ENCODE data around the gene LCP2. TPM values are rescaled to one million over a fixed set of nuclear protein-coding genes. Genes with fewer than 3 reads are reported as not detected.

LCP2 gene
- total RNA-seq, 1 experiment from 2014 or later = 0.36 TPM

DNA sequence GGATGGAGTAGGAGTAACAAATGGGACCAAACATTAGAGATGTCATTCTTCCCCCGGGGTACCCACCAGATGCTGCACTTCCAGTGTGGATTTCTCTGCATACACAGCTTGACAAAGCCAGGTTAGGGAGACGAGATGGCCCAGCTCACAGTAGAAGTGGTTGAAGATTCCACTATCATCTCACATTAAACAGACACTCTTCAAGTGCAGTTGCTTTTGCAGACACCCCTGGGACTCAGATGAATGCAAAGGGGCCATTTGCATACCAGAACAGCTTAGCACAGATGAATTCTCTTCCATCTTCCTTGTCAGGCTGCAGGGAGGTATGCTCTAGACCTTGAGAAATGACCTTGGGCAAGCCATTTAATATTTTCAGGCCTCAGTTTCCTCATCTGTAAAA lies 77.4 kb downstream of the LCP2 start:
- in situ Hi-C loops (cut with HindIII; ENCODE audit: low pct_unique_long_range_greater_than_20kb, low sequenced_read_pairs) = no loop called here
- H3K9me3 ChIP-seq (ENCODE audit: control insufficient read depth, insufficient read depth, low read depth, low read length) = no peaks in the 10 kb centered on the region
- TF ChIP-seq CTCF (IDR thresholded peaks at IDR 0.05) = no peak
- no peak for TF ChIP-seq POLR2AphosphoS5 (IDR thresholded peaks at IDR 0.05; ENCODE audit: low read depth, low read length)
- TF ChIP-seq TCF7L2 (IDR thresholded peaks at IDR 0.05; ENCODE audit: low read depth, low read length) = no peak
- TF ChIP-seq SIN3A (IDR thresholded peaks at IDR 0.05; ENCODE audit: borderline replicate concordance, insufficient read depth, low read depth, low read length) = no peak
- no peak for TF ChIP-seq REST (IDR thresholded peaks at IDR 0.05; ENCODE audit: insufficient read depth in 1 of 2, low read depth in 2 of 2, low read length in 1 of 2)
- H3K27me3 ChIP-seq (ENCODE audit: control insufficient read depth, insufficient read depth, low read length) = no peaks in the 10 kb centered on the region
- BruUV-seq (replicated peaks) = no TSS peak
- DNase-seq (ENCODE audit: low read depth, low spot score) (no peak), ATAC-seq (no peak)
- peaks cover 10% of the 10 kb centered on the region for H3K4me1 ChIP-seq (ENCODE audit: control insufficient read depth, insufficient read depth, low read length)
- CTCF ChIA-PET = interaction anchor here (0.5 to 0.9 kb wide), 2 partner anchors 98 to 265 kb away, joined by 3 read pairs; no protein-coding TSS in a partner anchor
- H3K4me3 ChIP-seq (ENCODE audit: low read depth in 2 of 2, low read length in 2 of 2) = no peak overlapping the region
- no peaks in the 10 kb centered on the region for H3K36me3 ChIP-seq (ENCODE audit: control insufficient read depth, insufficient read depth, low read length)
- POLR2A ChIA-PET = no interaction called here
- intact Hi-C loops (cut with micrococcal nuclease; ENCODE audit: unreplicated experiment) = no loop called here
- H3K27ac ChIP-seq (ENCODE audit: low read length) = no peak overlapping the region

GRCh38 chr5:170219615-170220014 lies 78.0 kb downstream of the LCP2 start:
- H3K27ac ChIP-seq (ENCODE audit: low read length) = no peak overlapping the region
- BruUV-seq (replicated peaks) = no TSS peak
- no peak for DNase-seq (ENCODE audit: low read depth, low spot score)
- ATAC-seq = peak; percentile 52
- H3K4me3 ChIP-seq (ENCODE audit: low read depth in 2 of 2, low read length in 2 of 2) = no peak overlapping the region
- in situ Hi-C loops (cut with HindIII; ENCODE audit: low pct_unique_long_range_greater_than_20kb, low sequenced_read_pairs) = no loop called here
- H3K36me3 ChIP-seq (ENCODE audit: control insufficient read depth, insufficient read depth, low read length) = no peaks in the 10 kb centered on the region
- intact Hi-C loops (cut with micrococcal nuclease; ENCODE audit: unreplicated experiment) = loop anchor here (5.0 kb wide), 1 partner anchor 517 kb away; no protein-coding TSS in a partner anchor
- H3K27me3 ChIP-seq (ENCODE audit: control insufficient read depth, insufficient read depth, low read length) = no peaks in the 10 kb centered on the region
- no peaks in the 10 kb centered on the region for H3K9me3 ChIP-seq (ENCODE audit: control insufficient read depth, insufficient read depth, low read depth, low read length)
- CTCF ChIA-PET = interaction anchor here (0.9 kb wide), 1 partner anchor 97 kb away, joined by 3 read pairs; no protein-coding TSS in a partner anchor
- TF ChIP-seq SIN3A (IDR thresholded peaks at IDR 0.05; ENCODE audit: borderline replicate concordance, insufficient read depth, low read depth, low read length) = no peak
- no peak for TF ChIP-seq TCF7L2 (IDR thresholded peaks at IDR 0.05; ENCODE audit: low read depth, low read length)
- POLR2A ChIA-PET = no interaction called here
- peaks cover 10% of the 10 kb centered on the region for H3K4me1 ChIP-seq (ENCODE audit: control insufficient read depth, insufficient read depth, low read length)

DNA sequence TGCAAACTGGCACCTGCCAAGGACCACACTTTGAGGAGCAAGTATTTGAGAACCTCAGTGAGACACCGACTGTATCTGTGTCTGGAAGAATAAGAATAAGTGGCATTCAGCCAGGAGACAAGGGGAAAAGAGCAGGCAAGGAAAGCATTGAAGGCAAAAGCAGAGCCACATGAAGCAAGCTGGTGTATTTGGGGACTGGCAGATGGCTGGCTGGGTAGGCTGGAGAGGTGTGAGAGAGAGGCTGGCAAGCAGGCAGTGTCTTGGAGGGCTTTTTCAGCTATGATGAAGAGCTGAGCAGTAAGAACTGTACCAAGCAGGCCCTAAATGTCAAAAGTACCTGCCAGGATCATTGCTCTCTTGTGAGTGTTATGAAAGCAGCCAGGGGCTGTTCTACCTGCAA lies 78.9 kb downstream of the LCP2 start:
- POLR2A ChIA-PET = no interaction called here
- Histone ChIP-seq H3K36me3 (ENCODE audit: control insufficient read depth, insufficient read depth, low read length) (no peaks in the 10 kb centered on the region), H3K9me3 (ENCODE audit: control insufficient read depth, insufficient read depth, low read depth, low read length) (no peaks in the 10 kb centered on the region), H3K4me3 (ENCODE audit: low read depth in 2 of 2, low read length in 2 of 2) (no peak overlapping the region), H3K27ac (ENCODE audit: low read length) (no peak overlapping the region), H3K4me1 (ENCODE audit: control insufficient read depth, insufficient read depth, low read length) (peaks cover 10% of the 10 kb centered on the region), H3K27me3 (ENCODE audit: control insufficient read depth, insufficient read depth, low read length) (no peaks in the 10 kb centered on the region)
- intact Hi-C loops (cut with micrococcal nuclease; ENCODE audit: unreplicated experiment) = loop anchor here (5.0 kb wide), 1 partner anchor 516 kb away; no protein-coding TSS in a partner anchor
- BruUV-seq (replicated peaks) = no TSS peak
- ATAC-seq = no peak
- no peak for DNase-seq (ENCODE audit: low read depth, low spot score)
- in situ Hi-C loops (cut with HindIII; ENCODE audit: low pct_unique_long_range_greater_than_20kb, low sequenced_read_pairs) = no loop called here
- TF ChIP-seq REST (IDR thresholded peaks at IDR 0.05; ENCODE audit: insufficient read depth in 1 of 2, low read depth in 2 of 2, low read length in 1 of 2) (no peak), POLR2AphosphoS5 (IDR thresholded peaks at IDR 0.05; ENCODE audit: low read depth, low read length) (no peak), SIN3A (IDR thresholded peaks at IDR 0.05; ENCODE audit: borderline replicate concordance, insufficient read depth, low read depth, low read length) (no peak)
- CTCF ChIA-PET = no interaction called here

Data from Panc1 (cell line).